OCI-M1 (cell line): ENCODE data around the gene CERS3.
A peak's percentile ranks its signal among the peaks of the same experiment; 100 is the strongest.
"Not testable (repeated sequence)": the region's sequence is repeated elsewhere in the genome, so short reads cannot be mapped to it uniquely, and the experiment has no call there.

Source experiments
- DNase-seq: peaks from one replicate; lab custom pipeline; 2025; lab: John Stamatoyannopoulos, UW

The CERS3 gene

DNA sequence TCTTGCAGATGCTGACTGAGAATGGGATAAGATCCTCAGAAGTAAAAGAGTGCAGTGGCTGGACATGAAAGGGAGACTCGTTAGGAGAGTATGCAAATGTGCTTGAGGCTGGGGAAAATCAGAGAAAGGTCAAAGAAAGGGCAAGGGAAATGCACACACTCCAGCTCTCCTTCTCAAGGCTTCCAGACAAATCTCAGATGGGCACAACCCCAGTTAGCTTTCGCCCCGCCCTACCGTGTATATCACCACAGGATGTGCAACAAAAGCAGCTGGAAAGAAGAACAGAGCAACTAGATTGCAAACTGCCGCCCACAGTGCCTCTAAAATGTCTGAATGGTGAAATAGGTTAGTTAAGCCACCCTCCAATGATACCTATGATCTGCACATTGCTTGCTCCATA lies 63.9 kb downstream of the CERS3 start:
- no peak for DNase-seq

DNA sequence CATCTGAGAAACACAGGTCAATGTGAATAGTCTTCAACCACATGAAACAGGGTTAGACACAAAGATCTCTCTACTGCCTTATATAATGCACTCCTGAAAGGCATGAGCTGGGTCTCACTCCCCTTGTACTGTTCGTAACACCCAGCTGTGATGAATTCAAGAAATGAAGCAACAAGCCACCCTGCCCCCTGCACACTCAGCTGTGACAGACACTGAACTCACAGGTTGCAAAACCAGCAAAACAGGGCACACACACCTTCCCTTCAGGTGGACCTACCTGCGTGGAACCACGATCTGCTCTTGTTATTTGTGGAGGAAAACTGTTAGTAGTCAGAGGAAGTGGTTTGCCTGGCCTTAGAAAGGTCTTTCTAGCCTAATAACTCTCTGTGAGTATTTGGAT lies 64.5 kb downstream of the CERS3 start:
- no peak for DNase-seq

DNA sequence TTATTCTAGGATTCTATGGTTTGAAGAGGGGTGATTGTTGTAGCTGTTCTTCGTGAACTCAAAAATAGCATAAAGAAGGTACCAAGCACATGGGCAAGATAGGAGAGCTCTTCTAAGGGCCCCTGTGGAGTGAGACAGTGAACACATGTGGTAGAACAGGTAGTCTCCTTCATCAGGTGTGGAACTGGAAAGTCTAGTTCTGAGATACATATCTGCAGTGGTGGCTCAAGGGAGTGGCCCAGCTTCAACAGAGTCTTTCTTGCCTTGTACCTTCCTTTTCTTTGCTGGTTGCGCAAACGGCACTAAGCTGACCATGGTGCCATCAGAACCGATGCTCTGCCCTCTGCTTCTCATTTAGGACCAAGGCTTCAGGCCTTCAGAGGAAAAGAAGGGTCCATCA lies 65.2 kb downstream of the CERS3 start:
- no peak for DNase-seq

DNA sequence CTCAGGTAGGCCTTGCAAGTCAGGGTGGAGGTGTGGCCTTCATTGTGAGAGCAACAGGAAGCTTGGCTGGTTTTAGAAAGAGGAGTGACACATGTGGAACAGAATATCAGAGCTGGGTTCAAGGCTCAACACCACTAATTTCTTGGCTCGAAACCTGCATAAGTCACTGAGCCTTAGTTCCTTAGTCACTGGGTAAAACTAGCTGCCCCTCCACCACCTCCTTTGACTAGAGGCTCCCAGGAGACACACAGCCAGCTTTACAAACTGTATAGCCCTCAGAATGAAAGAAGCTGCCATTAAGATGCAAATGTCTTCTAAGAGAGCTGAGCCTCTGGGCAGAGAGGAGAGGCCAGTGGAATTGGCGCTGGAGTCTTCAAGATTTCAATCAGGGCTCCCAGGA lies 67.7 kb downstream of the CERS3 start:
- no peak for DNase-seq

DNA sequence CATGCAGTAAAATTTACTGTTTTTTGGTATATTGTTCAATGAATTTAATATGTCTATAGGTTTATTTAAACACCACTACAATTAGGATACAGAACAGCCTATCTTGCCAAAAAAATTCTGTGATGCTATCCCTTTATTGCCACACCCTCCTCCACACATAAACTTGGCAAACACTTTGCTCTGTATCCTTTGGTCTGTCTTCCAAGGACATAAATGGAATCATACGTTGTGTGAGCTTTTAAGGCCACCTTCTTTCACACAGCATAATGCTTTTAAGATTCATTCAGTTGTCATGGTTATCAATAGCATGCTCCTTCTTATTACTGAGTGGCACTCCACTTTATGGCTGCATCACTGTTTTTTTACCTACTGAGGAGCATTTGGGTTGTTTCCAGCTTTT lies 71.5 kb downstream of the CERS3 start:
- peak; percentile 14 for DNase-seq

DNA sequence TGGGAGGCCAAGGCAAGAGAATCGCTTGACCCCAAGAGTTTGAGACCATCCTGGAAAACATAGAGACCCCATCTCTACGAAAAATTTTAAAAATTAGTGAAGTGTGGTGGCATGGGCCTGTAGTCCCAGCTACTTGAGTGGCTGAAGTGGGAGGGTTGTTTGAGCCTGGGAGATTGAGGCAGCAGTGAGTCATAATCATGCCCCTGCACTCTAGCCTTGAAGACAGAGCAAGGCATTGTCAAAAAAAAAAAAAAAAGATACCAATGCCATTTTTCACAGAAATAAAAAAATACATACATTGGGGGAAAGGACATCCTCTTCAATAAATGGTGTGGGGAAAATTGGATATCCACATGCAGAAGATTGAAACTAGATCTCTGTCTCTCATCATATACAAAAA lies 74.6 kb downstream of the CERS3 start:
- DNase-seq, result no peak

DNA sequence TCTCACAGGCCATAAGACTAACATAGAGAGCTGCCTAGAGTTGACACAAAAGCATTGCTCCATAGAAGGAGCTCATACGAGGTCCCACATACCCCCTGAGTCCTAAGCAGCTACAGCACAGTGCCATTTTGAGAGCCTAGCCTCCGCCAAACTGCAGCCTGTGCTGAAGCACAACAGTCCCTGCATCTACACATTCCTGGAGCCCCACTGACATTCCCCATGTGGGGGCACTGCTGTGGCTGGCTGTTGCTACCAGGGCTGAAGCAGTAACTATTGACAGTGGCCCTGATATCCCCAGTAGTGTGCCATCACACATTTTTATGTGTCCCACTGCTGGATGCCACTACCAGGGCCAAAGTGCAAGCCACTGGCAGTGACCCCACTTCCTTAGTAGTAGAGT lies 80.3 kb downstream of the CERS3 start:
- DNase-seq, result no peak

DNA sequence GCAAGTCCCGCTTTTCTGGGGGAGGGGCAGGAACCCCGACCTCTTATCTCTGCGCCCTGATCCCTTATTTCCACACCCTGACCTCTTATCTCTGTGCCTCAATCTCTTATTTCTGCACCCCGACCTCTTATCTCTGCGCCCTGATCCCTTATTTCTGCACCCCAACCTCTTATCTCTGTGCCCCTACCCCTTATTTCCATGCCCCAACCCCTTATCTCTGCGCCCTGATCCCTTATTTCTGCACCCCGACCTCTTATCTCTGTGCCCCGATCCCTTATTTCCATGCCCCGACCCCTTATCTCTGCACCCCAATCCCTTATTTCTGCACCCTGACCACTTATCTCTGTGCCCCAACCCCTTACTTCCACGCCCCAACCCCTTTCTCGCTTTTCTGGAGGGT lies 87.7 kb downstream of the CERS3 start:
- DNase-seq, result not testable (repeated sequence)

DNA sequence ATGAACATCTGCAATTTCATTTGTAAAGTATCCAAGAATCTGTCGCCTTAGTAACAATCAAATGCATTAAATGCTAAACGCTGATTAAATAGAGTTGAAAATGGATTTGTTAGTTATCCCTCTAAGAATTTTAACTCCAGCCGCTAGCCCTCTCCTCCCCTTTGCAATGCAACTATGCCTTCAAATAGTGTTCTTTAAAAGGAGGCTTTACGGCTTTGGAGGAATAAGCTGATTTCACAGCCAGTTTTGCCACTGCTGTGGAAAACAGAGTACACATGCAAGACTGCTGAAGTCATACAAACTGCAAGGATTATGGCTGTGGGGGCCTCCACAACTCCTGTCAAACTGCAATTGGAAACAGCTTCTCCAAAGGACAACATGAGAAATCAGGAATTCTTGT lies 89.2 kb downstream of the CERS3 start:
- DNase-seq, result no peak

DNA sequence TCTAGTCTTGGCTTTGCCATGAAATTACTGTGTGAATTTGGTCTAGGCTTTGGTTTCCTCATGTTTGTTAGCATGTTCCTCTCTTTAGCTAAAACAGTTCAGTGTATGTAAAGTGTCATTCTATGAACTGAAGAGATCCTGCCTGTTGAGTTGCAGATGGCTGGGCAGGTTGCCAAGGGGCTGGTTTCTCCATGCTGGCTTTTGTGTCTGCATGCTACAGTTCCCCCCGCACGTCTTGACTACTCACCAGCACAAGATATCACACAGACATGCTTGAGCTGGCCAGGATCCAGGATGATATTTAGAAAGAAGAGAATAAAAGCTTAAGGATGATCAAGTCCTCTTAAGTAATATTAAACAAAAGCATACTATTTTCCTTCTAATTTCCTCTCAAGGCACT lies 90.2 kb downstream of the CERS3 start:
- DNase-seq, result peak; percentile 83

DNA sequence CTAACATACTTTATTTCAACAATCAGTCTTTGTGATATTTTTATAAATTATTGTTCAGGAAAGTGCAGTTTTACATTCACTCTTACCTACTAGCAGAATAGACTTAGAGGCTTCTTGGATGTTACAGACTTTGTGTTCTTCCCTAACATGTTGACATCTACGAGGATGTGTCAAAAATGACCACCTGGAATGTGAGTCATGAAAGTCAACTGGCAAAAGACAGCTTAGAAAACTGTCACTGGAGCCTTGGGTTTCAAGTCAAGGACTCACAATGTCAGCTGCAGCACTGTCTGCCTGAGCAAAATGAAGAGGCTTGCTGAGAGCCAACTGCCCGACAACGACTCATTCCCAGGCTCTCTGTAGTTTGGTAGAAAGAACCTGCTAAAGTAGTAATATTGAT lies 91.5 kb downstream of the CERS3 start:
- DNase-seq, result no peak

DNA sequence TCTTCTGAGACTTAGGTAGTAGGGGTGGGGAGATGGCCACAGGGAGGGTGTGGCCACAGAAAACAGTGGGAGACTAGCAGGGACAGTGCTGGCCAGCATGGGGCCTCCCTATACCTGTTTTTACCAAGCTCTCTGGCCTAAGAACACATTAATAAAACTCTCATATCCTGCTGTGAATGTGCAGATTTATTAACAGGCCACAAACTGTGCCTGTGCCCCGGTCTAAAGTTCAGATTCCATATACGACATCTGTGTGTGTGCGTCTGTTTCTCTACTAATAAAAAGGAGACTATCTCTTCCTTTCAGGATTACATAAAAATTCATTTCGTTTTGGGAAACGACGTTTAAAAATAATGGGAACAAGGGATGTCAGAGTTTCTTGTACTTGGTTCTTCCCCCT lies 94.2 kb downstream of the CERS3 start:
- DNase-seq, result no peak

DNA sequence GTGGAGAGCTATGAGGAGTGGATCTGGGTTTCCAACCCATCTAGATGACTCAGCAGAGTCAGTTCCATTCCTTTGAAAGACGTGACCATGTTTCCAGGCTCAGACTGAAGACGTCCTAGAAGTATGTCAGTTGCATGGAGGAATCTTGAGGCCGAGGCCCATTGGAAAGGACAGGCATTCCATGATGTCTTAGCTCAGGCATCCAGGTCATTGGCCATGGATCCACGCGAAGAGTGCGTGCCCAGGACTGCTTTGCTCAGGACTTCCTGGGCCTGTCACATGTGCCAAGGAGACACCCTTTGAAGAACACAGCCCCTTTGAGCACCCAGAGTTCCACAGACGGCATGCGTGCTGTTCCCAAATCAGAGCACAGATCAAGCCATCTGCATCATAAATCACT lies 94.7 kb downstream of the CERS3 start:
- DNase-seq, result no peak

DNA sequence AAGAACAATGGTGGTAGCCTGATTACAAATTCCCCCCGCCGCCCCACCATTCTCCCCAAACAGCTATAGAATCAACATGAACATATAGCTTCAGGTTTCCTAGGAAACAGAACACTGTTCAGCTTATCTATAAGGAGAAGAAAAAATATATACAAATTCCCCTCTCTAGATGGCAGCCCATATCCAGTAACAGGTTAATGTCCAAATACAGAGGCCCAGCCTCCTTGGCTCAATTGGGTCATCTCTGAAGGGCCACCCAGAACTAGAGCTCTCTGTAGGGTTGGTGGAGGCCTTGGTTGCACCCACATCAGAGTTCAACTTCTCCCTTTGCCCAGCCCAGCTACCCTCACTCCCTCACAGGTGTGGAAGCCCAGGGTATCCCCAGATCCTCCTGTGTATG lies 95.4 kb downstream of the CERS3 start:
- peak; percentile 4 for DNase-seq

DNA sequence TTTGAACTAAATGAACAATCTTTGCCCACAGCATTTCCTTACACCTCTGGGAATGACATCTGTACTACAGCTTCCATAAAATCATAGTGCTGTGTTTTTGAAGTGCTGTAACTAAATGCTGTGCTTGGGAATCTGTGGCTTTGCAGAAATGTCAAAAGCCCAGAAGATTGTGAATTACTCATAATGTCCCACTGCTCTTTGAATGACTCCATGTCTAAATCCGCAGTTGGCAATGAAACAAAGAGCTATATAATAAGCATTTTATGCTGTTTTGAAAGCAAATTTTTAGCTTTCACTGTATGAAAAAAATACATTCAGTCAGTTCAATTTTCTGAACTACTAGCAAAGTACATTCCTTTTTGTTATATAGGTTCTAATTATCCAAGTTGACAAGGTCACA lies 98.3 kb downstream of the CERS3 start:
- no peak for DNase-seq

DNA sequence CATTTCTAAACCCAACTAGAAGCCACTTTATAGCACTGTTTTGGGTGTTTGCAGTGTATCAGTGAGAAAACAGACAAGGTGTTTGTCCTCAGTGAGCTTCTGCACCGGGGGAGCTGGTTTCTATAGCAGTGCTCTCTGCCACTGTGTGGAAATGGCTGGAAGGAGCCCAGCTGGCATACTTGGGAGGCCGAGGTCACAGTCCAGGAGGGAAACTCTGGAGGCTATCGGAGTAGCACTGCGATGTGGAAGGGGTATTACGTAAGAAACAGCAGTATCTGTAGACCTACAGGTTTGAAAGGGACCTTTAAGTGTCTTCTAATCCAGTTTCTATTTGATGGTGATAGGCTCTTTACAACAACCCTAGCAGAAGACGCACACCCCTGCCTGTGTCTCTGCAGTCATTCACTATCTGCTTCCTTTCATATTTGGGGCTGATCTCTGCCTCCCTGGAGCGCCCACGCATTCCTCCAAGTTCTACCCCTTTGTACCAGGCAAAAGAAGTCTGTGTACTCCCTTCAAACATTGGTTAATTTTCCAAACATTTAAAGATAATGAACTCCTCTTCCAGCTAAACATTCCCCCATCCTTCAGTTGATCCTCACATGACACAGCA lies 99.5 kb downstream of the CERS3 start:
- no peak for DNase-seq

DNA sequence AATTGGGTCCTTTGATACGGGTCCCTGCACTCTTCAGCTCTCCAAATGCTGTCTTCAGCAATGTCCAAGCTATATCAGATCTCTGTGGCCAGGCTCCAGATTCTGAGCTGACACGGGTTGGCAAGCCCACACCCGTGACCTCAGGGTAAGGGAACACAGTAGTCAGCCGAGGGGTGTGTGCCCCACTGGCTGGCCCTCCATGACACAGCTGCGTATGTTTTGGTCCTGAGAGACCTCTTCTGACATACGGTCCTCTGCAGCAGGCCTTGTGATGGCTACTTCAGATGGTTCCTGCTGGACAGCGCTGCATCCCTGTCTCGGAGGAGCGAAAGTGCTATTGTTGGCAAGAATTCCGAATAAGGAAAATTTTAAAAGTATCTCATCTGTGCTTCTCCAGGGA lies 101.8 kb downstream of the CERS3 start:
- no peak for DNase-seq

DNA sequence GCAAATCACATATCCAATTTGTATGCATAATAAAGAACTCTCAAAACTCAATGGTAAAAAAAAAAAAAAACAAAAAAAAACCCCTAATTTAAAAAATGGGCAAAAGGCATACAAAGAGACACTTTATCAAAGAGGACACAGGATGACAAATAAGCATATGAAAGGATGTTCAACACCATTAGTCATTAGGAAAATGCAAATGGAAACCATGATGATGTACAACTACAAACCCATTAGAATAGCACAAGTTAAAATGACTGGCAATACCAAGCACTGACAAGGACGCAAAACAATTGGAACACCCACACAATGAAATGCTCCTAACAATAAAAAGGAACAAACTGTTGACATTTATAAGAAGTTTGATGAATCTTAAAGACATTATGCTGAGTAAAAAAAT lies 123.6 kb downstream of the CERS3 start:
- DNase-seq, result no peak

DNA sequence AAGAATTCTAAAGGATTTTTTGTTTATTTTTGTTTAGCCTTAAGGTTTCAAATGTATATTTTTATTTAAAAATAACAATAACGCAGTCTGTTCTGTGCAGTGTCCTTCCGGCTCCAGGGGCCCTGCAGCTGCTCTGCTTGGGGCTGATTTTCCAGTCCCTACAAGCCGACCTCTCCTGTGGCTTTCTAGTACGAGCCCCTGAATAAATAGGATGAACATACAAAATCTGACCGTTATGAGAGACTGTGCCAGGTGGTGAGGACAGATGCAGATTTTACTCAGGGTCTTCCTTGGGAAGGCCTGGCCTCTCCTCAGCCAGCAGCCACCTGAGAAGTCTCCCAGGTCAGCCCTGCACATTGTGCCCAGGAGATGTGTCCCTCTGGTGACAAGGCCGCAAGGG lies 127.8 kb downstream of the CERS3 start:
- DNase-seq, result no peak

DNA sequence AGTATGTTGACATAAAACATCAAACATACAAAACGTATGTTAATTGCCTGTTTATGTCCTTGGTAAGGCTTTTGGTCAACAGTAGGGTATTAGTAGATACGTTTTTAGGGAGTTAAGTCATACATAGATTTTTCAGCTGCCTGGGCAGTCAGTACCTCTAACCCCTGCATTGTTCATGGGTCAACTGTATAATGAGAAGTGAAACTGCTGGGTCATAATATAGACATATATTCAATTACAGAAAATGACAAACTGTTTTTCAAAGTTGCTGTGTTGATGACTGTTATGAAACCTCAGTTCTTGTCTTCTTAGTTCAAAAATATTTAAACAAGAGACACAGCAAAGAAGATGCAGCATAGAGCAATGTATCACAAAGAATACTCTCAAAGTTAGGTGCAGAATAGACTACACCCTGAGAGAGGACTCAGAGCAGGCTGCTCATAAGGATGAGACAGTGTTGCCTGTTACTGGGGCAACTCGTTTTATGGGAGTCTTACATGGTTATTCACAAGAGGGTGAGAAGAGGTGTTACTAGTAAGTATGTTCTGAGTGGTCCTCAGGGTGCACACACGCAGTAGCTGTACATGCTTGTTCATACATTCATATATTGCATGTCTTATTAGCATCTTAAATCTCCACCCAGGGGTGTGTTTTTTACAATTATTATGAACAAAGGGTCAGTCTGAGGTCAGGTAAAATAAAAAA lies 133.9 kb downstream of the CERS3 start:
- DNase-seq, result no peak

DNA sequence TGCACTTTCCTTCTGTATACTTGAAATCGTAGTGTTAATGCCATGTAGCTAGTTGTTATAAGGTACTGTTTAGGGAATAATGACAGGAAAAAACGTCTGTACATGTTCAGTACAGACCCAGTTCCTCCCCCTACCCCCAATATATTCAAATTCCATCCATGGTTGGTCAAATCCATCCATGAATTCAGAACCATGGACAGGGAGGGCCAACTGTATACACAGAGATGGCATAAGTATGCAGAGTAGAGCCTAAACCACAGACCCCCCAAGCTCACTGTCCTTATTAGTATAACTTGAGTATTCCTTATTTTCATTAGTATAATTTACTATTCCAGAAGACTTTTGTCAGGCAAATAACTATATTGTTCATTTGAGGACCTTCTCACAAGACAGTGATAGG lies 135.7 kb downstream of the CERS3 start:
- no peak for DNase-seq

DNA sequence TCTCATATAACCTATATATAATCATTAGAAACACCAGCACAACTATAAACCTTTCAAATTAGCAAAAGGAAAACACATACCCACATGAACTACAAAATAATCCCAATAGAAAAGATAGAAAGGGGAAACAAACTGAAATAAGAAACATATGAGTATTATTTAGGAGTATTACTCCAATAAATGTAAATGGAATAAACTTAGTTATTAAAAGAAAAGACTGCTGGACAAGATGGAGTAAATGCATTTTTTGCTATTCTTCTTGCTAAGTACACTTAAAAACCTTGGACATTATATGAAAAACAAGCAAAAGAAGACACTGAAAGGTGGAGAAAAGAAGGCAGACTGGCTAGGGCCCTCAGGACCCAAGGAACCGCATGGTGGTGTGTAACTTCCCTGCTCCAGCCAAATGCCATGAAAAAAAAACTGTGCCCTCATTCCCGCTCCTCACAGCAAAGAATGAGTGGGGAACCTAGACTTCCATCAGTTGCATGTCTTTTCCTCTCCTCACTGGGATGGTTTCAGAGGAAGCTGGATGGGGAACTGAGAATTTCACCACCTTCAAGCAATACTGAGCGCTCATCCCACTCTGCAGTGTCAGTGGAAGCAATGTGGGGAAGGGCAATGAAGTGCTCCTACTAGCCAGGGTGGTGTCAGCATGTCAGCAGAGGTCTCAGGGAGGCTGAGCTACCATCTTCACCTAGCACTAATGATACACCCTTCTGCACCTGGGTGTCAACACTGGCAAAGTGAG lies 143.3 kb downstream of the CERS3 start:
- DNase-seq, result no peak

DNA sequence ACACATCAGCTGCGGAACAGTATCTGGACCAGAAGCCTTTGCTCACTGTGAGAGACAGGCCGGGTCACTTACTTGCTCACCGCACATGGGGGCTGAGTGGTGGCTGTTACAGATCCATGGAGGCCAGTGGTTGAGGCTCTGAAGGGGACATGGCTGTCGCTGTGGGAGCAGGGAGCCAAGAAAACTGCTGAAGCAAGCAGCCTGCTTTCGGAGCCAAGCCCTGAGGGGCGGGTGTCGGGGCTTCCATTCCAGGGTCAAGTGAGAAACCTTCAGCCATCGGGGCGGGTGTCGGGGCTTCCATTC lies 144.7 kb downstream of the CERS3 start:
- DNase-seq, result no peak
